Measurements from ENCODE around the gene PLXNA2.

Gene PLXNA2

GRCh38 chr1:208133355-208133754 lies 110.8 kb downstream of the PLXNA2 start:
- DNase-seq = no peak

DNA sequence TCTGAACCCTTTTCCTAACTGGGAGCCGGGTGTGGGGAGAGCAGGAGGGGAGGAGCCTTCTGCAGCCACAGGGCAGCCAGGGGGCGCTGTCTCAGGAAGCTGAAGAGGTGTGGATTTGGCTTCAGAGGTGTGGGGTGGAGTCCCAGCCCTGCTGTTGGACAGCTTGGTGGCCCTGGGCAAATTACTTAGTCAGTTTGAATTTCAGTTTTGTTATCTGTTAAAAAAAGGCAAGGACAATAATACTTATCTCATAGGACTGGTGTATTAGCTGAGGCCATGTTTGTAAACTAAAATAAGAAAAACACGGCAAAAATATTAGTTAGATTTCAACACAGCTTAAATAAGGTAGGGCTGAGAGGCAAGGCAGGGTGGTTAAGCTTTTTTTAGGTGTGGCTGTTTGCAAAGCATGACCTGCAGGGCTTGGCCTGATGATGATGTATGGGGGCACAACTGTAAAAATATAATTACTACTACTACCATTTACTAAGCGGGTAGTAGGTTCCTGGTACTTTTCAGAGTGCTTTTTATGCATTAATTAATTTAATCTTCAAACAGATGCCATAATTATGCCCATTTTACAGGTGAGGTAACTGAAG lies 111.8 kb downstream of the PLXNA2 start:
- DNase-seq = no peak

- no peak for DNase-seq
Measured at GRCh38 chr1:208131621-208132286, 112.4 kb downstream of the PLXNA2 start.

GRCh38 chr1:208129487-208129886 lies 114.7 kb downstream of the PLXNA2 start:
- no peak for DNase-seq

GRCh38 chr1:208129060-208129459 lies 115.1 kb downstream of the PLXNA2 start:
- no peak for DNase-seq

- DNase-seq = no peak
Measured at GRCh38 chr1:208127792-208128529, 116.2 kb downstream of the PLXNA2 start.

GRCh38 chr1:208127284-208127683 lies 116.9 kb downstream of the PLXNA2 start:
- no peak for DNase-seq

DNA sequence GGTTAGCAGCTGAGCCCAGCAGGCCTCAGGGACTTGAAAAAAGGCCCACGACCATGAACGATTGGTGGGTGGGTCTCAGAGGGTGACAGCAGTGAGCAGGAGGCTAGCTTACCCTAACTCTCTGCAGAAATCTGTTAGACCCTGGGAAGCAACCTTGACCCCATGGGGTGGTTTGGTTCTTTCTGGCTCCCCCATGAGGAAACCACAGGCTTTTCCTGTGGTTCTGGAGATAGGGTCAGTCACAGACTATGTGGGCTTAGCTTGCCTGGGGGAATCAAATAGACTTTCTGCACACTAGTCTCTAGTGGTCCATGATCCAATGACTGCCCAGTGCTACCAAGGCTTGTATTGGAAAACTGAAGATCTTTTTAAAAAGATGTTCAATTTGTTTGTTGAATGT lies 118.1 kb downstream of the PLXNA2 start:
- no peak for DNase-seq

DNA sequence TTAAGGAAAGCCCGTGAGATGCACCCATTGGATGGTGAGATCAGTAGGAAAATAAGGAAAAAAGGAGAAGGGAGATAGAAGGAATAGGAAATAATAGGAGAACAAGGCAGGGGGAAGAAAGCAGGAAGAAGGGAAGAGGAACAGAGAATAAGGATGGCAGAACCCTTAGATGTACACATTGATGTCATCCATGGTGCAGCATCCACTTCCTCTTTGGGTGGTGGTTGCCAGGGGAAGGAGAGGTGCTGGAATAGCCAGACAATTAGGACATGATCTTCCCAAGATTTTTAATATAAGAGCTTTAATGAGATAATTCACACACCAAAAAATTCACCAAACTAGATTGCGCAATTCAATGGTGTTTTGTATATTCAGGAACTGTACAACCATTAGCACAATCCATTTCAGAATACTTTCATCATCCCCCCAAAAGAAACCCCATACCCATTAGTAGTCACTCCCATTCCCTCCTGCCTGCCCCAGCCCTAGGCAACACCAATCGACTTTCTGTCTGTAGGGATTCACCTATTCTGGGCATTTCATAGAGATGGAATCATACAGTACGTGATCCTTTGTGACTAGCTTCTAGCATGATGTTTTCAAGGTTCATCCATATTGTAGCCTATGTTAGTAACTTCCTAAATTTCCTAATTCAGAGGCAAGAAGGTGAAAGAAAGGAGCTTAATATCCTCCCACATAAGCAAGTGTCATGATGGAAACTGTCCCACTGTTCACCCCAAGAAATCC lies 121.4 kb downstream of the PLXNA2 start:
- DNase-seq = no peak

DNA sequence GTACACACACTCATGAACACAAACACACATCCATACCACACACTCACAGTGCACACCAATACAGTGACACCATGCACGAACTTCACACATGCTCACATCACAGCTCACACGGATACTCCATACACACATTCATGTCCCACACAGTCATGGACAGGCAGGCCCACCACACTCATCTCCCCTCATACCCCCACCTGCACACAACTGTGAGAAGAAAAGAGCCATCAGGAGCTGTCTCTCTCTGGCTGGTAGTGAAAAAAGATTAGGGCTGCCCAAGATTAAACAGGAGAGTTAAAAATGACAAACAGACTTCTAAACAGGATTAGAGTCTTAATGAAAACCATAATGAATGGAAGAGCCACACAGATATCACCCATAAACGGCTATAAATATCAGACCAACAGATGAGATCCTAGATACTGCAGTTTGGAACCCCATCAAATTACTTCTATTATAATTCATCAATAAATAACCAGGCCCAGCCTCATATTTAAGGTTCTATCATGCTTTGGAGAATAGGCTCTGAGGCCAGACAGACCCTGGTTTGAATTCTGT lies 122.3 kb downstream of the PLXNA2 start:
- no peak for DNase-seq

DNA sequence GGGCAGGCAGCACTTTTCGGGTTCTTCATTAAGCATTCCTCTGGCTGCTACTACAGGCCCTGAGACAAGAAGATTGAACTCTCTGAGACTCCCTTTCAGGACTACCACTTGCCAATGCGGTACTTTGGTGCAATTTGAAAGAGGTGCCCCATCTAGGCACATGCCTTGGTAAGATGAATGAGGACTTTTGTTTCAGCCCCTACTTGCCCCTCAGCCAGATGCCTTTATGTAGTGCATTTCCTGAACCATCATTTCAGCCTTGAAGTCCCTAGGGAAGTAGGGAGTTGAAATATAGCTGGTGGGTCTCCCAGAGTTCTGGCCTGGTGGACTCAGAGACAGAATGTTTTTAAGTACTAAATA lies 123.8 kb downstream of the PLXNA2 start:
- DNase-seq = no peak

- no peak for DNase-seq
Measured at GRCh38 chr1:208118841-208119606, 125.2 kb downstream of the PLXNA2 start.

DNA sequence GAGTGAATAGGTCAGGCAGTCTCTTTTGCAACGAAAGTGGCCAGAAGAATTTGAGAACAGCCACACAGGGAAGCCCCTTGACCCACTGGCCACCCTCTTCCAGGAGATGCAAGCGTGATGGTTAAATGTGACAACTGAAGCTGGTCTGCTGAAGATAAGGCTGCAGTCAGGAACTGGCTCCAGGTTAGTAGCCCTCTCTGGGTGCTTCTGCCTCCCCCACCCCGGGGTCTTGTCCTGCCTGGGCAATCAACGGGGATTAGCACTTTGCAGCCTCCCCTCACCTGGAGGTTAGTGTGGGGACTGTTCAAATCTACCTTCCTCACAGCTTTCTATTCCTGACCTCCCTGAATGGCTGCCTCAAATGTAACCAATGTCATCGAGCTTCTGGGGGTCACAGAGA lies 125.9 kb downstream of the PLXNA2 start:
- no peak for DNase-seq

DNA sequence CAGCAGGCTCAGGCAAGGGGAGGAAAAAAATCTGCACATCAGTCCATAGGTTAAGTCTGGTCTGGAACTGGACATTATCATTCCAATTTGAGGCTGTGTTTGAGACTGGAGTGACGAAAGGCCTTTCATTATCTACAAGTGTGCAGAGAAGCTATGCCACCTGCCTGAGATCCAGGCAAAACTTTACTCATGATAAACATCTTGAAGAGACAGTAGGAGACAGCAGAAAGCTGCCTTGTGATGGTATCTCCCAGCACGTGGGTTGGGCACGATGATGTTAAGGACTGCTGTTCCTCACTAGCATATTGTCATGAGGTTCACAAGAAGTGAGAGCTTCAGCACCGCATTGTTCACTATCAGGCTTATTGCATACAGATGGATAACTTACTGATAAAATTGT lies 126.4 kb downstream of the PLXNA2 start:
- no peak for DNase-seq

DNA sequence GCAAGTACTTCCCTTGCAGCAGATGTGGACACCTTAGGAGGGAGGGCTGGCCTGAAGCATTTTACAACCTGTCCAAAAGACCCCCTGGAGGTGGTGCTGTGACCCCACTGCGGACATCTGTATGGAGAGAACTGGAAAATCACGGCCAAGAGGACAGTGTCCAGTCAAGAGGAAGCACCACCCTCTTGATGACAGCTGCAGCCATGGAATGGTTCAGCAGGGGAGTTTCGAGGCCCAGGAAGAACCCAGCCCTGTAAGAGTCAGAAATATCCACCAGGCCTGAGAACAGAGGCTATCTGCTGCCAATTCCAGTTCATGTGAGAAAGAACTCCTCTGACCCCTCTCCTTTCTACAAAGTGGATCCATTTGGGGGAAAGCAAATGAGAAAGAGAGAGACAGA lies 126.8 kb downstream of the PLXNA2 start:
- no peak for DNase-seq

GRCh38 chr1:208115924-208116640 lies 128.1 kb downstream of the PLXNA2 start:
- DNase-seq = no peak

DNA sequence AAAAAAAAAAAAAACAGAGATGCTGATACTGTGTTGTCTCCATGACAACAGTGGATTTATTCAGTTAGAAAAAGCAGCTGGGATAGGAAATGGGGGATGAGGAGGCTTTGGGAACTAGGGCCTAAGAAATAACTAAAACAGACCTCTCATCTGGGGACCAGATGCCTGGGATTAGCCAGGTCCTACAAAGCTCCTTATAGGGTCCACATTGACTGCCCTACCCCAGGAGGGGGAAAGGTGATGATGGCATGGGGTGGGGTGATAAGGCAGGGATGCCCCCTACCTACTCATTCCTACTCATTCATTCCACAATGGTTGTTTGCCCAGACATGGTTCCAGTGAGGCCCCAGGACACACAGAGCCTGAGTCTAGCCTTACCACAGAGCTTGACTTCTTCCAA lies 131.2 kb downstream of the PLXNA2 start:
- no peak for DNase-seq

- no peak for DNase-seq
Measured at GRCh38 chr1:208112401-208112800, 131.8 kb downstream of the PLXNA2 start.

- no peak for DNase-seq
Measured at GRCh38 chr1:208111646-208112190, 132.5 kb downstream of the PLXNA2 start.

- DNase-seq = no peak
Measured at GRCh38 chr1:208110296-208110695, 133.9 kb downstream of the PLXNA2 start.

- no peak for DNase-seq
Measured at GRCh38 chr1:208108646-208109330, 135.4 kb downstream of the PLXNA2 start.

Measured in GF-D8 (cell line).